ENCODE data around the gene ABCC4. TPM values are rescaled to one million over a fixed set of nuclear protein-coding genes. Genes with fewer than 3 reads are reported as not detected.

ABCC4 gene
- total and polyA plus RNA-seq, 2 experiments from 2014 or later, result 9.8 to 23.3 TPM

- no peaks in the 10 kb centered on the region for H3K4me1 ChIP-seq (ENCODE audit: insufficient read depth)
- H3K9me2 ChIP-seq (replicated peaks; ENCODE audit: insufficient read depth), result no peaks in the 10 kb centered on the region
- no peaks in the 10 kb centered on the region for H3K27me3 ChIP-seq
- H2AFZ ChIP-seq, result no peak overlapping the region
- DNase-seq (ENCODE audit: low spot score), result no peak
- TF ChIP-seq EZH2 (IDR thresholded peaks at IDR 0.05; ENCODE audit: borderline replicate concordance), result no peak
- TF ChIP-seq EZH2phosphoT487 (IDR thresholded peaks at IDR 0.05; ENCODE audit: low read depth, severe bottlenecking, unreplicated experiment), result no peak
- no peak for TF ChIP-seq CTCF (IDR thresholded peaks at IDR 0.05; ENCODE audit: poor library complexity)
- H3K4me3 ChIP-seq, result no peak overlapping the region
- no peaks in the 10 kb centered on the region for H4K20me1 ChIP-seq (ENCODE audit: insufficient read depth, poor library complexity, severe bottlenecking)
- no peaks in the 10 kb centered on the region for H3K36me3 ChIP-seq (replicated peaks; ENCODE audit: insufficient read depth, low read depth)
- H3K27ac ChIP-seq, result no peak overlapping the region
- no peak overlapping the region for H3K4me2 ChIP-seq
- no peaks in the 10 kb centered on the region for H3K79me2 ChIP-seq
- 95% methylated on average over 9 of the region's 9 CpGs for WGBS (ENCODE audit: low lambda C conversion rate, missing lambda C conversion rate)
- H3K9me3 ChIP-seq (ENCODE audit: low read depth), result no peaks in the 10 kb centered on the region
Observed at GRCh38 chr13:95236774-95237173, 64.5 kb downstream of the ABCC4 start.

- no peak overlapping the region for H3K27ac ChIP-seq
- no peak for TF ChIP-seq CTCF (IDR thresholded peaks at IDR 0.05; ENCODE audit: poor library complexity)
- TF ChIP-seq EZH2phosphoT487 (IDR thresholded peaks at IDR 0.05; ENCODE audit: low read depth, severe bottlenecking, unreplicated experiment), result no peak
- no peak for TF ChIP-seq EZH2 (IDR thresholded peaks at IDR 0.05; ENCODE audit: borderline replicate concordance)
- H3K9me3 ChIP-seq (ENCODE audit: low read depth), result no peaks in the 10 kb centered on the region
- H3K9me2 ChIP-seq (replicated peaks; ENCODE audit: insufficient read depth), result no peaks in the 10 kb centered on the region
- no peaks in the 10 kb centered on the region for H3K27me3 ChIP-seq
- H3K4me3 ChIP-seq, result no peak overlapping the region
- no peaks in the 10 kb centered on the region for H3K36me3 ChIP-seq (replicated peaks; ENCODE audit: insufficient read depth, low read depth)
- DNase-seq (ENCODE audit: low spot score), result no peak
- no peaks in the 10 kb centered on the region for H4K20me1 ChIP-seq (ENCODE audit: insufficient read depth, poor library complexity, severe bottlenecking)
- H3K4me2 ChIP-seq, result no peak overlapping the region
- no peaks in the 10 kb centered on the region for H3K79me2 ChIP-seq
- H3K4me1 ChIP-seq (ENCODE audit: insufficient read depth), result no peaks in the 10 kb centered on the region
- 63% methylated on average over 7 of the region's 7 CpGs for WGBS (ENCODE audit: low lambda C conversion rate, missing lambda C conversion rate)
- no peak overlapping the region for H2AFZ ChIP-seq
Observed at GRCh38 chr13:95235974-95236373, 65.3 kb downstream of the ABCC4 start.

GRCh38 chr13:95235199-95235756 lies 66.0 kb downstream of the ABCC4 start:
- H3K79me2 ChIP-seq, result no peaks in the 10 kb centered on the region
- WGBS (ENCODE audit: low lambda C conversion rate, missing lambda C conversion rate), result 82% methylated on average over 3 of the region's 3 CpGs

More at GRCh38 chr13:95235199-95235756, 66.0 kb downstream of the ABCC4 start:
- H3K36me3 ChIP-seq (replicated peaks; ENCODE audit: insufficient read depth, low read depth), result no peaks in the 10 kb centered on the region
- H3K9me2 ChIP-seq (replicated peaks; ENCODE audit: insufficient read depth), result no peaks in the 10 kb centered on the region
- no peak for TF ChIP-seq CTCF (IDR thresholded peaks at IDR 0.05; ENCODE audit: poor library complexity)
- TF ChIP-seq EZH2phosphoT487 (IDR thresholded peaks at IDR 0.05; ENCODE audit: low read depth, severe bottlenecking, unreplicated experiment), result no peak
- H4K20me1 ChIP-seq (ENCODE audit: insufficient read depth, poor library complexity, severe bottlenecking), result no peaks in the 10 kb centered on the region
- H3K4me2 ChIP-seq, result no peak overlapping the region
- no peak for DNase-seq (ENCODE audit: low spot score)
- H3K4me1 ChIP-seq (ENCODE audit: insufficient read depth), result no peaks in the 10 kb centered on the region
- H3K9me3 ChIP-seq (ENCODE audit: low read depth), result no peaks in the 10 kb centered on the region
- no peak overlapping the region for H2AFZ ChIP-seq
- H3K27me3 ChIP-seq, result no peaks in the 10 kb centered on the region
- H3K4me3 ChIP-seq, result no peak overlapping the region
- no peak overlapping the region for H3K27ac ChIP-seq

Measured in hepatocyte (in vitro differentiated cells).